ENCODE results near the gene CAMK2N2. TPM values are rescaled to one million over a fixed set of nuclear protein-coding genes. Genes with fewer than 3 reads are reported as not detected.

CAMK2N2 gene
- total and polyA plus RNA-seq, 2 donors (not counting 1 experiment from before 2014, with no cell fraction given): not detected

DNA sequence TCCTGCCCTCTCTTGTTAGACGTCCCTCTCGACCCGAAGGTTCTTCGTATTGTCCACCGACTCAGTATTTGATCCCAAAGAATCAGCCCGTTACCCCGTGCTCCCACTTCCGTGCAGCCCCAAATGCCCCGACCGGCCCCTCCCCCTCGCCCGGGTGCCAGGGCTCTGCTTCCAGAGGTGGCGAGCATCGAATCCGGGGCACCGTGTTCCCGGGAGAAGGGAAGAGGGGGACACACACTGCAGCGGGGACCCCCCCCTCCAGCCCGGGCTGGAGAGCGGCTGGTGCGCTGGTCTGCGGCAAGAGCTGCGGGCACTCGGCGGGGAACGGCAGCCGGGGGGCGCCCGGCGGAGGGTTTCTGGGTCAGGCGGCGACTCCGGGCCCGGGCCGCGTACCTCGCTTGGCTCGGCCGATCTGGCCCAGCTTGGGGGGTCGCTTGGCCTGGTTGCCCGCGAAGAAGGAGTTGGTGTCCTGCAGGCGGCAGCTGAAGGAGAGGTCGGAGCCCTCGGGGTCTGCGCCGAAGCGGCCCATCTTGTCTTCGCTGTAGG is 556 bp downstream of the CAMK2N2 start:
- Histone ChIP-seq H3K4me3 (ENCODE audit: control extremely low read depth in 1 of 5, extremely low read depth in 1 of 5, insufficient read depth in 1 of 5, low read depth in 2 of 5, low read length in 4 of 5) (peak overlapping the region in 3 of 5 experiments; percentile 45 to 58 (median 51)), H3K9ac (ENCODE audit: low read length) (peak overlapping the region; percentile 58), H3K27ac (ENCODE audit: low read length in 2 of 2) (no peak overlapping the region), H3K36me3 (replicated peaks in 1 of 2; ENCODE audit: control extremely low read depth in 1 of 2, control insufficient read depth in 1 of 2, extremely low read depth in 1 of 2, insufficient read depth in 2 of 2, low read length in 1 of 2) (no peaks in the 10 kb centered on the region), H3K4me1 (ENCODE audit: control insufficient read depth in 2 of 2, insufficient read depth in 2 of 2, low read length in 2 of 2) (peaks cover 27% of the 10 kb centered on the region in 2 donors), H3K4me2 (replicated peaks; ENCODE audit: low read depth, low read length, poor library complexity, severe bottlenecking) (peak overlapping the region; percentile 96), H3K79me2 (ENCODE audit: control insufficient read depth, insufficient read depth, low read length) (no peaks in the 10 kb centered on the region), H4K20me1 (ENCODE audit: control insufficient read depth, insufficient read depth, low read length, poor library complexity, severe bottlenecking) (peaks cover 7% of the 10 kb centered on the region), H2AFZ (ENCODE audit: insufficient read depth, low read depth, low read length, poor library complexity, severe bottlenecking) (peak overlapping the region; percentile 56), H3K9me3 (ENCODE audit: control extremely low read depth in 1 of 3, control insufficient read depth in 2 of 3, insufficient read depth in 1 of 3, low read length in 2 of 3) (peaks cover 0 to 4% (median 0%) of the 10 kb centered on the region in 3 donors), H3K27me3 (replicated peaks in 1 of 4; ENCODE audit: control extremely low read depth in 1 of 4, control insufficient read depth in 3 of 4, insufficient read depth in 4 of 4, low read length in 3 of 4) (peaks cover 0 to 65% (median 29%) of the 10 kb centered on the region in 4 experiments)
- no peak overlapping the region for H3K27ac Mint-ChIP-seq
- CTCF ChIA-PET: interaction anchor here (1.3 to 2.6 kb wide), 3 partner anchors 11 to 264 kb away, joined by 3 to 9 read pairs (median 3); partner anchors contain the start of gene EEF1AKMT4
- 3% methylated on average over 49 of the region's 49 CpGs for WGBS (ENCODE audit: insufficient coverage)
- H3K4me3 Mint-ChIP-seq: peak overlapping the region; percentile 86
- peaks cover 24% of the 10 kb centered on the region for H3K4me1 Mint-ChIP-seq
- peak; percentile 58 for TF ChIP-seq EZH2 (IDR thresholded peaks at IDR 0.05; ENCODE audit: borderline replicate concordance, insufficient read depth, low read depth, low read length, poor library complexity, severe bottlenecking)
- TF ChIP-seq, protein P1, sequence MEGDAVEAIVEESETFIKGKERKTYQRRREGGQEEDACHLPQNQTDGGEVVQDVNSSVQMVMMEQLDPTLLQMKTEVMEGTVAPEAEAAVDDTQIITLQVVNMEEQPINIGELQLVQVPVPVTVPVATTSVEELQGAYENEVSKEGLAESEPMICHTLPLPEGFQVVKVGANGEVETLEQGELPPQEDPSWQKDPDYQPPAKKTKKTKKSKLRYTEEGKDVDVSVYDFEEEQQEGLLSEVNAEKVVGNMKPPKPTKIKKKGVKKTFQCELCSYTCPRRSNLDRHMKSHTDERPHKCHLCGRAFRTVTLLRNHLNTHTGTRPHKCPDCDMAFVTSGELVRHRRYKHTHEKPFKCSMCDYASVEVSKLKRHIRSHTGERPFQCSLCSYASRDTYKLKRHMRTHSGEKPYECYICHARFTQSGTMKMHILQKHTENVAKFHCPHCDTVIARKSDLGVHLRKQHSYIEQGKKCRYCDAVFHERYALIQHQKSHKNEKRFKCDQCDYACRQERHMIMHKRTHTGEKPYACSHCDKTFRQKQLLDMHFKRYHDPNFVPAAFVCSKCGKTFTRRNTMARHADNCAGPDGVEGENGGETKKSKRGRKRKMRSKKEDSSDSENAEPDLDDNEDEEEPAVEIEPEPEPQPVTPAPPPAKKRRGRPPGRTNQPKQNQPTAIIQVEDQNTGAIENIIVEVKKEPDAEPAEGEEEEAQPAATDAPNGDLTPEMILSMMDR (IDR thresholded peaks at IDR 0.05): no peak
- DNase-seq (no peak), ATAC-seq (ENCODE audit: low read depth) (no peak)
- intact Hi-C loops (cut with micrococcal nuclease): loop anchor here (1.0 kb wide), 1 partner anchor 10 kb away; no protein-coding TSS in a partner anchor
- POLR2A ChIA-PET: no interaction called here
- H3K27me3 Mint-ChIP-seq: peaks cover 46% of the 10 kb centered on the region
- H3K9me3 Mint-ChIP-seq (ENCODE audit: insufficient read depth): no peaks in the 10 kb centered on the region
